Hippocampal formation (tissue), 2 donors: ENCODE results near the gene SLC5A1.

Experiments
- DNase-seq, 2 donors: peaks; one replicate each; lab custom pipeline; 2025; lab: John Stamatoyannopoulos, UW

SLC5A1 gene

DNA sequence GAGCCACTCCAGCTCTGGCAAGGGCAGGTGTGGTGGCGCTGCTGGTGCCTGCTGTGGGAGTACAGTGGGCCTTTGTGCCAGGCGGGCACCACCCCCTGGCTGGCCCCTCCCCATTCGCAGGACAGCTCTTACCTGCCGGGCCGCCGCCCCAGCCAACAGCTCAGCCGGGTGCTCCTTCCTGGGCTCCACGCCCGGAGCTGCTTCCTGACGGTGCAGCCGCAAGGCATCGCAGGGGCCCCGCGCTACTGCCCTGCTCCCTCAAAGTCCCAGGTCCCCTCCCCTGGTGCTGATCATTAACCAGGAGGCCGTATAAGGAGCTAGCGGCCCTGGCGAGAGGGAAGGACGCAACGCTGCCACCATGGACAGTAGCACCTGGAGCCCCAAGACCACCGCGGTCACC lies at the start of gene SLC5A1:
TSS of gene SLC5A1 (plus strand) at position 338 of the 400 bp plus-strand sequence. CDS start at position 359, 21 bp downstream.
- no peak for DNase-seq

DNA sequence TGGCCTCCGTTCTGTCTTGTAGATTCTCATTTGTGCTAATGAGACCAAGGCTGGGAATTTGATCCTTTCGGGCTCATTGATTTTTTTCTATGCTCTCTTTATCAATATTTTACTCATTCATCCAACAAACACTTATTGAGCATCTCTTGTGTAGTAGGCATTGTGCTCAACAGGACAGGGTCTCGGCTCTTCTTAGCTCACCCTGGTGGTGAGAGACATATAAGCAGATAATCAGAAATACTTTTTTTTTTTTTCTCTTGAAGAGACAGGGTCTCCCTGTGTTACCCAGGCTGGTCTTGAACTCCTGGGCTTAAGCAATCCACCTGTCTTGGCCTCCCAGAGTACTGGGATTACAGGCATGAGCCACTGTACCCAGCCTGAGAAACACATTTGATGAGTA lies 48.0 kb upstream of the SLC5A1 start:
- no peak for DNase-seq

DNA sequence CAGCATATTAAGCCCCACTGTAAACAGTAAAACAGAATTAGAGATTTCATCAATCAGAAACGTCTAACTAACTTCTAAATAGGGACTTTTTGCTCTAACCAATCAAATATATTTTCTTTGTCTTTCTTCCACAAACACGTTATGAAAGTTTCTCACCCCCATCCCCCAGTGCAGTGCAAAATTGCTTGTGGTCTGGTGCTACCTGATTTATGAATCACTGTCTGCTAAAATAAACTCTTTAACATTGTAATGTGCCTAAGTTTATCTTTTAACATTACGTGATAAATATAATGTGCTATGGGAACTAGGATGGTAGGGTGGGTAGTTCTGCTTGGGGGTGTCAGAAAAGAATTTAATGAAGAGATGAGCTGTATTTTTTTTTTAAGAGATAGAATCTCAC lies 47.3 kb upstream of the SLC5A1 start:
- no peak for DNase-seq

DNA sequence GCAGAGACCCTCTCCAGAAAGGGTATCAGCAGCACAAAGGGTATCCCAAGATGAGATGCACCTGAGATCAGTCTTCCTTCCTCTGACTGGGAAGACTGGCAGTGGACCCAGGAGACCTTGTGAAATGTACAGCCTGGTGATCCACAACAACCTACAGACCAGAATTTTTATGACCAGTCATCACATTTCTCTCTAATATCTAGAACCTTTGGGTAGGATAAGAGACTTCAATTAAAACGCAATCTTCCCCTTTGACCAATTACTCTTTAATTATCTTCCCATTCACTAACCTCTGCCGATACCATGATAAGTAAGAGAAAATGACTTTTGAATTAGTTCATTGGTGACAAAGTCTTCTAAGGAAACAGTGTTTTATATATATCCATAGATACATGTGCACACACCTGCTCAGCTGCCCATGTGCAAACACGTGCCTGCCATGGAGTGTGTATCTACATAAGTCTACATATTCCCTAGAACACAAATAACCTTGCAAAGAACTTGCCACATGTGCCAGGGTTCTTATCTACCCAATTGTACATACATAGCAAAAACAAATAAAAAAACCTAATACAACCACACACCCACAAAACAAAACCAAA lies 44.2 kb upstream of the SLC5A1 start:
- no peak for DNase-seq

DNA sequence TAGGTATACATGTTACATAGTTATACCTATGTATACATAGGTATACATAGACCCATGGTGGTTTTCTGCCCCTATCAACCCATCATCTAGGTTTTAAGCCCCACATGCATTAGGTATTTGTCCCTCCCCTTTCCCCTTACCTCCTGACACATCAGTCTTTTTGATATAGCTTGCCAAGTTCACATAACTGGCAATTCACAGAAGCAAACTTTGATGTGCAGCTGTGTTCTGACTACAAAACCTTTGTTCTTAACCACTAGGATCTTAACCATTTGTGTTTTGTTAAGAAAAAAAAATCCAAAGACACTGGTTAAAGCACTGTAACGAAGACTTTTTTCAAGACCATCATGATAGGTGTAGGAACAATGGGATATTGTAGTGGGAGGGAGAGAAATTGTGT lies 42.9 kb upstream of the SLC5A1 start:
- no peak for DNase-seq

DNA sequence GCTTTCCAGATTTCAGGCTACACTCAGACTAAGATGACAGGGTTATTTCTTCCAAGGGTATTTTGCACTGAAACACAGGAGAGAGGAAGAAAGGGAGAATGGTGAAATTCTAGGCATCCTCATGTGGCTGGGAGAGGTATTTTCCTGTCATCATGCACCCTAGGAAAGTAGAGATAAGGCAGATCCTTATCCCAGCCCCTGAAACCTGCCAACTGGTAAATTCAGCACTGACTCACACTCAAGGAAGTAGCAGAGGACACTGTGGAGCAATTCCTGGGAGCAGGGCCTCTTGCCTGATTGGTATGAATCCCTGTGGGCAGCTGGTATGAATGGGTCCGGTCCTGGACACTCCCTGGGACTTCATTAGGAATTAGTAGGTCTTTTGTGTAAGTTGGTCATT lies 37.6 kb upstream of the SLC5A1 start:
- DNase-seq: no peak

DNA sequence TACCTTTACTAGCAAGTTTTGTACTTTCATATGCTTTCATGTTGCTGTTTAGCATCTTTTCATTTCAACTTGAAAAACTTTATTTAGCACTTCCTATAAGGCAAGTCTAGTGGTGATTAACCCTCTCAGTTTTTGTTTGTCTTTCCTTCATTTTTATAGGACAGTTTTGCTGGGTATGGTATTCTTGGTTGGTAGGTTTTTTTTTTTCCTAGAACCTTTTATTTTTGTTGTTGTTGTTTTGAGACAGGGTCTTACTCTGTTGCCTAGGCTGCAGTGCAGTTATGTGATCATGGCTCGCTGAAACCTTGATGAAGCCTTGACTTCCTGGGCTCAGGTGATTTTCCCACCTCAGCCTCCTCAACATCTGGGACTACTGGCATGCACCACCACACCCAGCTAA lies 29.9 kb upstream of the SLC5A1 start:
- DNase-seq: no peak

DNA sequence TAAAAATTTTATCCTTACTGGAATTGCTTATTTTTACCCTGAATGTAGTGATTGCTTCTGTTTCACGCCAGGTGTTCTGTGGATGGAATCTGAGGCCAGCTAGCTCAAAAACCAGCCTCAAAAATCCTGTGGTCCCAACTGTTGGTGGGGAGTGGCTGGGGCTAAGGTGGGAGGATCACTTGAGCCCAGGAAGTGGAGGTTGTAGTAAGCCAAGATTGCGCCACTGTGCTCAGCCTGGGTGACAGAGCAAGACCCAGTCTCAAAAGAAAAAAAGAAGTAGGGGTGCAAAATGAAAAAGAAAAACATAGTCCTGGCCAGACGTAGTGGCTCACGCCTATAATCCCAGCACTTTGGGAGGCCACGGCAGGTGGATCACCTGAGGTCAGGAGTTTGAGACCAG lies 27.0 kb upstream of the SLC5A1 start:
- DNase-seq: no peak

DNA sequence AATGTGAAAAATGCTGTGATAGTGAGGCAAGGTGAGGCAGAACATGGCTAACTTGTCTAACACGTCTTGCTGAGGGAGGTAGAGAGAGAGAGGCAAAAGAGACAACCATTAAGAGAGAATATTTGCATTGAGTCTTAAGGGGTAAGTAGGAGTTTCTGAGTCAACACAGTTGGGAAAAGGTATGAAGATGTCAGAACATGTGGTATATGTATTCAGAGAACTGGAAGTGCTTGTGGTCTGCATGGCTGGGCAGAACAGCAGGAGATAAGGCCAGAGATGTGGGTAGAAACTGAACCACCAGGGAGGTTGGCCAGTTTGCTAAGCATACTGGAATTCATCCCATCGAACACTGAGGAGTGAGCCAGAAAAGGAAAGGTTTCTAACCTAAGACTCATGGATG lies 25.0 kb upstream of the SLC5A1 start:
- DNase-seq: no peak

DNA sequence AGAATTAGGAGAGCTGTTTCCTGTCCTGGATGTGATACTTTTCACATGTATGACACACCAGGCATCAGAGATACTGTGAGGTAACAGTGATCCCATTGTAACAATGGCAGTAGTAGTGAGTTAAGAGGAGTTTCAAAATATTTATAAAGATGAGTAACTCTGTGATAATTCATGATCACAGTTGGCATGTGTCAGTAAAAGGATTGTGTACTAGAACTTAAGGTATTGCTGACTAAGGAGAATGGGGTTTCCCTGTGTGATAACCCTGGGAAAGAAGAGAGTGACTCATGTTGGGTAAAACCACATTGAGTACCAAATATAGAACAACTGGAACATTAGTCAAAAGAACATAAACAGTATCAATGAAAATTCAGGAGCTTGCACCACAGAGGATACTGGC lies 22.9 kb upstream of the SLC5A1 start:
- no peak for DNase-seq

DNA sequence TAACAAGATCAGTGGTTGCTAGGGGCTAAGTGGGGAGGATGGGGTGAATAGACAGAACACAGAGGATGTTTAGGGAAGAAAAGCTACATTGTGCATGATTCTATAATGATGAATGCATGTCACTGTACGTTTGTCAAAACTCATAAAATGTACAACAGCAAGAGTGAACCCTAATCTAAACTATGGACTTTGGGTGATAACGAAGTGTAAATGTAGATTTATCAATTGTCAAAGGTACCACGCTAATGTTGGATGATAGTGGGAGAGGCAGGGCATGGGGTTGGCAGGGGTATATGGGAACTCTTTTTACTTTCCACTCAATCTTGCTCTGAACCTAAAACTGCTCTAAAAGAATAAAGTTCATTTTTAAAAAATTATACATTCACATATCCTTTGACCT lies 21.3 kb upstream of the SLC5A1 start:
- DNase-seq: no peak

DNA sequence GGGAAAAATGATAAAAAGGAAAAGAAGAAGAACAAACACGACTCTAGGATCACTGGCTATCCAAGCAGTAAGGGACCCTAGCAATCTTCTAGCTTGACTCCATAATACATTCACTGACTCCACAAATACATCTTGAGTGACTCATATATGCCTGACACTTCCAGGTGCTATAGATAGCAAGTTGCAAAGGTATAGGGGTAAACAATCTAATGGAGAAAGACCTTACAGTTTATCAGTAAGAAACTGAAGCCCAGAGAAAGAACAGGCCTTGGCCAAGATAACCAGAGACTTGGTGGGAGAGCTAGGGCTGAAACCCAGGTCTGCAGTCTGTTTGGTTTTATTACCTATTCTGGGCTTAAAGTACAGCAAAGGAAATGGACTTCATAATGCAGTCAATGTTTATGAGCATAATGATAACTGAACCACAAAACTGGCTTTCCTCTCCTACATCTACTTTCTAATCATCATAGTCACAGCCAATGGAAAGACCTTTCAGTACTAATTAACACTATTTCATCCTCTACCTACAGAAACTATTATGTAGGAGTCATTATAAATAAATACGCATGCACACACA lies 19.7 kb upstream of the SLC5A1 start:
- no peak for DNase-seq

DNA sequence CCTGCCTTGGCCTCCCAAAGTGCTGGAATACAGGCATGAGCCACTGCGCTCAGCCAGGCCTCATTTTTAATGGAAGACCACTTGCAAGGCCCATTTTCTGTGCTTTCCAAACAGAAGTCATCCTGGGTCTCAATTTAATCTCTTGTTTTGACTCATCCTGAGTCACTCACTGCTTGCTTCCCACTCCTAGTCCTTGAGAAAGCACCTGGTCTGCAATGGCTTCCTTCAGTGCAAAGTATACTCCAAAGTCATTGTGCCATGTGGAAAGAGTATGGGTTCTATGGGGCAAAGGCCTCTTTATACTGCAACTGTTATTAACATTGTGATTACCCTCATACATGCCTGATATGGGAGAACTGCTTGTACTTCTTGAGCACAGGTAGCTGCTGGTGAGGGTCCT lies 18.3 kb upstream of the SLC5A1 start:
- DNase-seq: no peak

DNA sequence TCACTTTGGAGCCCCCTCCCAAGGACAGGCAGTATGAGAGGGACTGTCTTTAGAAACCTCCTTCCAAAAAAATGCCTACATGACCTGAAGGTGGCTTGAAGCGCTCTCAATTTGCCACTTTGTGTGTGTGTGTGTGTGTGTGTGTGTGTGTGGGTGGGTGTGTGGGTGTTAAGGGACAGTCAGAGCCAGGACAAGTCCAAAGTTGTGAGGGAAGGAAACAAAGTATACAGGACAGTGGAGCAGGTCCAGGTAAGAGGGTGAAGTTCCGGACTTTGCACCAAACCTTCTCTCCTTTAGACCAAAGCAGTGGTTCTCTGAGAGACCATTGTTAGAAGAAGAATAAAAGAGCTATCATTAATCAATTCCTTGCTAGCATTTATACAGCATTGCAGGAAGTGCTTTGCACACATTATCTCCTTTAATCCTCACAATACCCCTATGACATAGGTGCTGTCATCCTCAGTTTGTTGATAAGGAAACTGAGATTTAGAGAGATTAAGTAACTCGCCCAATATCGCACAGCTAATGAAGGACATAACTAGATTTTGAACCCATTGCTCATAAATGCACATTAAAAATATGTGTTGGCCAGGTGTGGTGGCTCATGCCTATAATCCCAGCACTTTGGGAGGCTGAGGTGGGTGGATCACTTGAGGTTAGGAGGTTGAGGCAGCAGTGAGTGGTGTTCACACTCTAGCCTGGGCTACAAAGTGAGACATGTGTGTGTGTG lies 12.4 kb upstream of the SLC5A1 start:
- no peak for DNase-seq

DNA sequence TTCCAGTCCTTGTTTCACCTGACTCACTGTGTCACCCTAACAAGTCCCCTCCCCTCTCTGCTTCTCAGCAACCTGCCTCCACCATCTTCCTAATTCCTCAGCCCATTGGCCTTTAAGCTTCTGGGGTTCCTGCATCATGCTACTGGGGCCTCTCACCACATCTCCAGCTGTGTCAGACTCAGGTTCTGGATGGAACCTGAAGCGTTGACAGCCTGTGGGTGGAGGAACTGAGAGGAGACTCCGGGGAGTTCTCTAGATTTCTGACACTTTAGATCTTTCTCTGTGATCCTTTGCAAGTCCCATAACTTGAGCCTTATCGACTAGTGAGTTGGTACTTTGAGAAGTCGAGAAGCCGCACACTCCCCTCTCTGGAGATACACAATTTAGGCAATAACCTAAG lies 11.6 kb upstream of the SLC5A1 start:
- no peak for DNase-seq

DNA sequence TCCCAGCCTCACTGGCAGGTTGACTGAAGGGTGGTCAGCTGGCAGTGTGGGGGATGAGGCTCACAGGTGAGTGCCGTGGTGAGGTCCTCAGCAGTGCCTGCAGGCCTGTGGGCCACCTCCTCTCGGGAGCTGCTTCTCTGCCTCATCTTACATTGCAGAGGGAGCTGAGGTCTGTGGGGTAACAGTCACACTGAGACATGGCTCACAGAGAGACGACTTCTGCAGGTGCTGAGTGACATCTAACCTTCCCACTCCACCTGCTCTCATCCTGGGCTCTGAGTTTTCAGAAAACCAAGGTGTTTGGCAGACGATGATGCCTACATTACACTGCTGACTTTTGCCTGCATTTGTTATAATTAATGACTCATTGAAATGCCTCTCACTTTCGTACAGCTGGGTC lies 8.8 kb upstream of the SLC5A1 start:
- DNase-seq: no peak

DNA sequence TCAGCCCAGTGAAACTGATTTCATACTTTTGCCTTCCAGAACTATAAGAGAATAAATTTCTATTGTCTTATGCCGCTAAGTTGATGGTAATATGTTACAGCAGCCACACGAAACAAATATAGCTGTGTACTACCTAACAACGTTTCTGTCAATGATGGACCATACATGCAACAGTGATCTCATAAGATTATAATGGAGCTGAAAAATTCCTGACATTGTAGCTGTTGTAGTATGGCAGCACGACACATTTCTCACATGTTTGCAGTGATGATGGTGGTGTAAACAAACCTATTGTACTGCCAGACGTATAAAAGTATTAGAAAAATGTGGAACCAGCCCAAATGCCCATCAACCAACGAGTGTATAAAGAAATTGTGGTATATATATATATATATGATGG lies 5.8 kb upstream of the SLC5A1 start:
- no peak for DNase-seq

DNA sequence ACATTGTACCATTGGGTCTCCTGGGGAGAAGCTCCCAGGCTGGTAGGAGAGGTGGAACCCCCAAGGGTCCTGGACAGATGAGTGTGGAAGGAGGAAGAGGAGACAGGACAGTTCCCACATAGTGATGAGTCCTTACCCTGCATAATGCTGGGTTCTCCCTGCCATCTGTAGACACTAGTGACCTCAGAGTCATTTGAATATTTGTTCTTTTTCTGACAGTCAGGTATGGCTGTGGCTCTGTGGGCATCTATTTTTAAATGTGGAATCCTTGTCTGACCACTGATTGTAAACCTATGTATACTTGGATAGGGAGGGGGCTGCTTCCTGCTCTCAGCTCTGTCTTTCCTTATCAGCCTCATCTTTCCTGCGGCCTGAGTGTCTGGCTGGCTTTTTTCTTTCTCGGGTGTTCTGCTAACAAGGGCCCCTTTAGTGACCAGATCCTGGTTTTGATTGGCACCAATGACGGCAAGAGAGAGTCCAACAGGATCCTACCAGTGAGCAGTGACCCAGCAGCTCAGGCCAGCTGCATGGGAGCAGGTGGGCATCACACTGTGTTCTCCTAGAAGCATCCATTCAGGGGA lies 2.6 kb upstream of the SLC5A1 start:
- no peak for DNase-seq

DNA sequence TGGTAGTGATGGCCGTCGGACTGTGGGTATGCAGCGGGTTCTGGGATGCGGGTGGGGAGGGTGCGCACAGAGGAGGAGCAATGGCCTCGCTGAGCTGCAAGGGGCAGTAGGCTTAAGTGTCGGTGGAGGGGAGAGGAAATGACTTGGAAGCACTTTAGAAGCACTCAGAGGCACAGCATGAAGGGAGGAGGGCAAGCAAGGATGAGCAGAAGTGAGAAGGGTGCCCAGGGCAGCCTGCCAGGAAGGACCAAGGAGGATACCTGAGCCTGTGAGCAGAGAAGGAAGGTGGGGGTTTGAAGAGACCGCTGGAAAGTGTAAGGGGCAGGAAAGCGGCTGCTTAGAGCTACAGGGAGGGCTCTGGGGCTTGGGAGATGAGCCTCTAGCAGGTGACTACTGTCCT lies 330 bp downstream of the SLC5A1 start:
- no peak for DNase-seq

DNA sequence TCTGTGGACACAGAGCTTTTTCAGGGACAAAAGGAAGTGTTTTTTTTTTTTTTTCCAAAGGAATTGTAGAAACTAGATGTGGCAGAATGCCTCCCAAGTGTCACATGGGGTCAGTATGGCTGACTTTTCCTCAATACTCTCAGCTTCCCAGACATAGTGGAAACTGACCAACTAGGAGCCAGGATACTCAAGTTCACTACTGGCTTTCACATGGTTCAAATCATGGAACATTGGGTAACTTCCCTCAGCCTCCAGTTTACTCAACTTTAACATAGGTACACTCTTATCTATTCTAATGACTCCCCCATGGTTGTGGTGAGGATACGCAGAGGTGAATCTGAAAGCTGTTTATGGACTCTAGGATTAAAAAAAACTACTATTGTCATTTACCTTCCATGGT lies 1.4 kb downstream of the SLC5A1 start:
- no peak for DNase-seq

DNA sequence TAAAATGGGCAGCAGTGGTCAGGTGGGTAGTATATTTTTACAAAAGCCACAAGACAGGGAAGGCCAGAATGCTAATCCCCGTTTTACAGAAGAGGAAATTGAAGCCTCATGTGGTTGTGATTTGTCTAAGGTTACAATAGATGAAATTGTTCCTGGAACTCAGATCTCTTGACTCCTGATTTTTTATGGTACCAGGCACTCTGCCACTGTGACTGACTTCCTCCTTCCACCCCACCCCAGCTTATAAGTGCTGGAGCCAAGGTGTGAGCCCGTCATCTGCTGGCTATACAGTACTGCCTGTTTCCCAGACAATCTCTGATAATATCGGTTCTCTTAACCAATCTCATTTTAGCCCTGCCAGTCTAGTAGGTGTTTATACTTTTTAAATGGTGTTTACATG lies 1.9 kb downstream of the SLC5A1 start:
- DNase-seq: no peak

DNA sequence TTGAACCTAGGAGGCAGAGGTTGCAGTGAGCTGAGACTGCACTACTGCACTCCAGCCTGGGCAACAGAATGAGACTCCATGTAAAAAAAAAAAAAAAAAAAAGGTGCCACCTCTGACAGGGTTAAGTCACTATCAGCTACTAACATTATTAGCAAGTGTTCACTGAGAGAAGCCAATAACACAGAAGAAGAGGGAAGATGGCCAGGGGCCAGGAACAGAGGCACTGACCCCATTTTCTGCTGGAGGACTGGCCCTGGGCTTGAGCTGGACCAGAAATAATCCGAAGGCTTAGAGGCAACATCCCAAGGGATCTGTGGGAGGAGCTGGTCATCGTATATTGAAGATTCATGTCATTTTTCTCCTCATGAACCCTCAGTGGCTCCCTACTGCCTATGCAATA lies 5.0 kb downstream of the SLC5A1 start:
- DNase-seq: no peak
